ENCODE data around the gene NPAS3.

DNA sequence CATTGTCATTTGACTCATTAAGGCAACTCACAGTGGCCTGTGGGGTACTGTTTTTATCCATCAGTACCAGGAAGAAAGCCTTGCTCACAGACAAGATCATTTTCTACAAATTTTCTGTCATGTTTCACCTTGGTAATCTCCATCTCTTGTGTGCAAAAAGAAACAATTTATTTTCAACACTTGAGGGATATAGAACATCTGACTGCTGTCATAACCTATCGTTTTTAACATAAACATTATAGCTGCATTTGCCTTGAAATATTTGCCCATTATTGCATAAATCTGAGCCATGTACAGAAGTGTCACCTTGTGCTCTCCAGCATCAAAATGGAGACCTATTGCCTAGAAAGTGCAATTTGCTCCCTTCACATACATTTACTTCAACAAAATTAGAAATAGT is 300.8 kb downstream of the NPAS3 start:
- TF ChIP-seq, protein P1, sequence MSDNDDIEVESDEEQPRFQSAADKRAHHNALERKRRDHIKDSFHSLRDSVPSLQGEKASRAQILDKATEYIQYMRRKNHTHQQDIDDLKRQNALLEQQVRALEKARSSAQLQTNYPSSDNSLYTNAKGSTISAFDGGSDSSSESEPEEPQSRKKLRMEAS (IDR thresholded peaks at IDR 0.05), result no peak
- TF ChIP-seq, protein P2, sequence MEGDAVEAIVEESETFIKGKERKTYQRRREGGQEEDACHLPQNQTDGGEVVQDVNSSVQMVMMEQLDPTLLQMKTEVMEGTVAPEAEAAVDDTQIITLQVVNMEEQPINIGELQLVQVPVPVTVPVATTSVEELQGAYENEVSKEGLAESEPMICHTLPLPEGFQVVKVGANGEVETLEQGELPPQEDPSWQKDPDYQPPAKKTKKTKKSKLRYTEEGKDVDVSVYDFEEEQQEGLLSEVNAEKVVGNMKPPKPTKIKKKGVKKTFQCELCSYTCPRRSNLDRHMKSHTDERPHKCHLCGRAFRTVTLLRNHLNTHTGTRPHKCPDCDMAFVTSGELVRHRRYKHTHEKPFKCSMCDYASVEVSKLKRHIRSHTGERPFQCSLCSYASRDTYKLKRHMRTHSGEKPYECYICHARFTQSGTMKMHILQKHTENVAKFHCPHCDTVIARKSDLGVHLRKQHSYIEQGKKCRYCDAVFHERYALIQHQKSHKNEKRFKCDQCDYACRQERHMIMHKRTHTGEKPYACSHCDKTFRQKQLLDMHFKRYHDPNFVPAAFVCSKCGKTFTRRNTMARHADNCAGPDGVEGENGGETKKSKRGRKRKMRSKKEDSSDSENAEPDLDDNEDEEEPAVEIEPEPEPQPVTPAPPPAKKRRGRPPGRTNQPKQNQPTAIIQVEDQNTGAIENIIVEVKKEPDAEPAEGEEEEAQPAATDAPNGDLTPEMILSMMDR (IDR thresholded peaks at IDR 0.05; ENCODE audit: low read depth, low read length, missing input control), result no peak
- TF ChIP-seq JUND (IDR thresholded peaks at IDR 0.05) (no peak), GABPA (IDR thresholded peaks at IDR 0.05 in 1 of 2, conservative IDR thresholded peaks at IDR 0.05 in 1 of 2) (no peak), SP1 (IDR thresholded peaks at IDR 0.05) (no peak), YY1 (IDR thresholded peaks at IDR 0.05) (no peak), RXRA (IDR thresholded peaks at IDR 0.05) (no peak), RAD21 (IDR thresholded peaks at IDR 0.05) (no peak)
- TF ChIP-seq, protein P3, sequence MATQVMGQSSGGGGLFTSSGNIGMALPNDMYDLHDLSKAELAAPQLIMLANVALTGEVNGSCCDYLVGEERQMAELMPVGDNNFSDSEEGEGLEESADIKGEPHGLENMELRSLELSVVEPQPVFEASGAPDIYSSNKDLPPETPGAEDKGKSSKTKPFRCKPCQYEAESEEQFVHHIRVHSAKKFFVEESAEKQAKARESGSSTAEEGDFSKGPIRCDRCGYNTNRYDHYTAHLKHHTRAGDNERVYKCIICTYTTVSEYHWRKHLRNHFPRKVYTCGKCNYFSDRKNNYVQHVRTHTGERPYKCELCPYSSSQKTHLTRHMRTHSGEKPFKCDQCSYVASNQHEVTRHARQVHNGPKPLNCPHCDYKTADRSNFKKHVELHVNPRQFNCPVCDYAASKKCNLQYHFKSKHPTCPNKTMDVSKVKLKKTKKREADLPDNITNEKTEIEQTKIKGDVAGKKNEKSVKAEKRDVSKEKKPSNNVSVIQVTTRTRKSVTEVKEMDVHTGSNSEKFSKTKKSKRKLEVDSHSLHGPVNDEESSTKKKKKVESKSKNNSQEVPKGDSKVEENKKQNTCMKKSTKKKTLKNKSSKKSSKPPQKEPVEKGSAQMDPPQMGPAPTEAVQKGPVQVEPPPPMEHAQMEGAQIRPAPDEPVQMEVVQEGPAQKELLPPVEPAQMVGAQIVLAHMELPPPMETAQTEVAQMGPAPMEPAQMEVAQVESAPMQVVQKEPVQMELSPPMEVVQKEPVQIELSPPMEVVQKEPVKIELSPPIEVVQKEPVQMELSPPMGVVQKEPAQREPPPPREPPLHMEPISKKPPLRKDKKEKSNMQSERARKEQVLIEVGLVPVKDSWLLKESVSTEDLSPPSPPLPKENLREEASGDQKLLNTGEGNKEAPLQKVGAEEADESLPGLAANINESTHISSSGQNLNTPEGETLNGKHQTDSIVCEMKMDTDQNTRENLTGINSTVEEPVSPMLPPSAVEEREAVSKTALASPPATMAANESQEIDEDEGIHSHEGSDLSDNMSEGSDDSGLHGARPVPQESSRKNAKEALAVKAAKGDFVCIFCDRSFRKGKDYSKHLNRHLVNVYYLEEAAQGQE (IDR thresholded peaks at IDR 0.05), result no peak

Measured in liver (tissue), 3 donors.